AG04449 (cell line): ENCODE data around the gene GLT8D2.

ENCODE experiments used
- CTCF ChIA-PET: fragments of 350-600 bp; formaldehyde crosslinking; extraction: SDS; loops from one replicate; lab custom pipeline; 2021; ENCODE audit warnings: antibody characterized with exemption; lab: Yijun Ruan, JAX
- POLR2A ChIA-PET: fragments of 400-600, 350-600 bp; formaldehyde crosslinking; extraction: SDS; loops from one replicate; lab custom pipeline; 2020; ENCODE audit warnings: antibody characterized with exemption, inconsistent platforms; lab: Yijun Ruan, JAX
- DNase-seq: peaks from one replicate; pipeline ENCODE4 v3.0.0-alpha.2; 2010; ENCODE audit warnings: low read depth, low spot score
- H3K4me3 ChIP-seq: 2 replicates; pipeline ENCODE4 v1.5.1; 2011; ENCODE audit warnings: low read depth, mild to moderate bottlenecking, control low read depth, low read length
- TF ChIP-seq, protein P1 (sequence below): IDR thresholded peaks from one replicate; pipeline ENCODE4 v1.5.1; 2011; ENCODE audit warnings: mild to moderate bottlenecking, moderate library complexity, low read length, control low read depth, inconsistent platforms; ENCODE audit not compliant: insufficient read depth; ENCODE audit errors: missing control alignments

The GLT8D2 gene

DNA sequence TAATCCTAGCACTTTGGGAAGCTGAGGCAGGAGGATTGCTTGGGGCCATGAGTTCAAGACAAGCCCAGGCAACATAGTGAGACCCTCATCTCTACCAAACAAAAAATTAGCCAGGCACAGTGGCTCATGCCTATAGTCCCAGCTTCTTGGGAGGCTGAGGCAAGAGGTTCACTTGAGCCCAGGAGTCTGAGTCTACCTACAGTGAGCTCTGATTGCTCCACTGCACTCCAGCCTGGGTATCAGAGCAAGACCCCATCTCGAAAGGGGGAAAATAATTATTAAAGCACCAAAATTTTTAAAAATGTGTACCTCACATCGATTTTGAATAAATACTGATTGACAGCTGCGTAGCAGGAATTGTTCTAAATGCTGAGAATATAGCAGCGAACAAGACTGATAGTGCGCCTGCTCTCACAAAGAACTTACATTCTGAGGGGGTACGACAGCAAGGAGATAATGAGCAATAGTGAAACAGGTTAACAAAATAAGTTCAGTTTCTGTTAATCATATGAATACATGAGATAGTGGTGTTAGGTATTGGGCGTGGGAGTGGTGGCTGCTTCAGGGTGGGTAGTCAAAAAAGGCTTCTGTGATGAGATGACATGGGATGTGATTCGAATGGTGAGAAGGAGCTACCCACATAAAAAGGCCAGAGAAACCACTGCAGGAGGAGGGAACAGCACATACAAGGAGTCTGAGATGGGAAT, 33.9 kb upstream of the GLT8D2 start:
- H3K4me3 ChIP-seq, result no peak overlapping the region
- CTCF ChIA-PET, result interaction anchor here (1.8 kb wide), 1 partner anchor 25 kb away, joined by 6 read pairs; no protein-coding TSS in a partner anchor
- POLR2A ChIA-PET, result no interaction called here
- TF ChIP-seq, protein P1, sequence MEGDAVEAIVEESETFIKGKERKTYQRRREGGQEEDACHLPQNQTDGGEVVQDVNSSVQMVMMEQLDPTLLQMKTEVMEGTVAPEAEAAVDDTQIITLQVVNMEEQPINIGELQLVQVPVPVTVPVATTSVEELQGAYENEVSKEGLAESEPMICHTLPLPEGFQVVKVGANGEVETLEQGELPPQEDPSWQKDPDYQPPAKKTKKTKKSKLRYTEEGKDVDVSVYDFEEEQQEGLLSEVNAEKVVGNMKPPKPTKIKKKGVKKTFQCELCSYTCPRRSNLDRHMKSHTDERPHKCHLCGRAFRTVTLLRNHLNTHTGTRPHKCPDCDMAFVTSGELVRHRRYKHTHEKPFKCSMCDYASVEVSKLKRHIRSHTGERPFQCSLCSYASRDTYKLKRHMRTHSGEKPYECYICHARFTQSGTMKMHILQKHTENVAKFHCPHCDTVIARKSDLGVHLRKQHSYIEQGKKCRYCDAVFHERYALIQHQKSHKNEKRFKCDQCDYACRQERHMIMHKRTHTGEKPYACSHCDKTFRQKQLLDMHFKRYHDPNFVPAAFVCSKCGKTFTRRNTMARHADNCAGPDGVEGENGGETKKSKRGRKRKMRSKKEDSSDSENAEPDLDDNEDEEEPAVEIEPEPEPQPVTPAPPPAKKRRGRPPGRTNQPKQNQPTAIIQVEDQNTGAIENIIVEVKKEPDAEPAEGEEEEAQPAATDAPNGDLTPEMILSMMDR, result no peak
- DNase-seq, result no peak

- CTCF ChIA-PET, result interaction anchor here (1.3 to 1.4 kb wide), 2 partner anchors 28 to 201 kb away, joined by 3 to 7 read pairs; no protein-coding TSS in a partner anchor
- H3K4me3 ChIP-seq, result no peak overlapping the region
- TF ChIP-seq, protein P1, result no peak
- POLR2A ChIA-PET, result no interaction called here
- DNase-seq, result no peak
These were observed 30.8 kb upstream of the GLT8D2 start for GRCh38 chr12:104080764-104081163.

DNA sequence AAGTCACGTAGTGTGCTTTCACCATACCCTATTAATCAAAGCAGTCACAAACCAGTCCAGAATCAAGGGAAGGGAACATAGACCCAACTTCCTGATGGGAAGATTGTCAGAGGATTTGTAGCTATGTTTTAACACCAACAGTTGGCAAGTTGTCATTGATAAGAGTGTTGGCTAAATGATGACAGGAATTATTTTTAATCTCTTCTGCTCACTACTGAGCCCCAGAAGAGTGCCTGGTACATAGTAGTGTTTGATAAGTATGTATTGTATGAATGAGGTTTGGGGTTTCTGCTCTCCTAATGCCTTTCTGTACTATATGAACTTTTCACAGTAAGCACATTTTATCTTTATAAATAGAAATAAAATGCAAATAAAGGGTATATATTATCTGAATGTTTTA, 29.0 kb upstream of the GLT8D2 start:
- H3K4me3 ChIP-seq, result no peak overlapping the region
- TF ChIP-seq, protein P1, result no peak
- CTCF ChIA-PET, result interaction anchor here (1.4 kb wide), 1 partner anchor 30 kb away, joined by 8 read pairs; no protein-coding TSS in a partner anchor
- no peak for DNase-seq
- POLR2A ChIA-PET, result no interaction called here

DNA sequence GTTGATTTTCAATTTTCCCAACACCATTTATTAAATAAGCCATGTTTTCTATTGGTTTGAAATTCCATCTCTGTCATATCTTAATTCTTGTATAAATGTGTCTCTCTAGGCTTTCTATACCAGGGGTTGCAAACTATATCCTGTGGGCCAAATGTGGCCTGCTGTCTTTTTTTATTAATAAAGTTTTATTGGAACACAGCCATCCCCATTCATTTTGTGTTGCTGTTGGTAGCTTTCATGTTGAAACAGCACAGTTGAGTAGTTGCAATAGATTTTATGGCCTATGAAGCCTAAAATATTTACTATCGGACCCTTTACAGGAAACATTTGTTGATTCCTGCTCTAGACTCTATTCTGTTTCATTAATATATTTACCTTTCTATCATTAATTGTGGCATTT, 23.7 kb upstream of the GLT8D2 start:
- ChIA-PET CTCF (interaction anchor here (1.6 to 2.0 kb wide), 2 partner anchors 28 to 35 kb away, joined by 4 to 6 read pairs; no protein-coding TSS in a partner anchor), POLR2A (no interaction called here)
- DNase-seq, result no peak
- no peak overlapping the region for H3K4me3 ChIP-seq
- TF ChIP-seq, protein P1, result no peak

DNA sequence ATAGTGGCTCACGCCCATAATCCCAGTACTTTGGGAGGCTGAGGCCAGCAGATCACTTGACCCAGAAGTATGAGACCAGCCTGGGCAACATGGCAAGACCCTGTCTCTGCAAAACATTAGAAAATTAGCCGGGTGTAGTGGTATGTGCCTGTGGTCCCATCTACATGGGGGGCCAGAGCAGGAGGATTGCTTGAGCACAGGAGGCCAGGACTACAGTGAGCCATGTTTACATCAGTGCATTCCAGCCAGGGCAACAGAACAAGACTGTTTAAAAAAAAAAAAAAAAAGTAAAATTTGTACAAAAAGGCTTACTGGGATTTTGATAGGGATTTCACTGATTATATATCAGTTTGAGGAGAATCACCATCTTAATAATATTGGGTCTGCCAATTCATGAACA, 22.1 kb upstream of the GLT8D2 start:
- DNase-seq, result no peak
- CTCF ChIA-PET, result interaction anchor here (2.7 kb wide), 1 partner anchor 14 kb away, joined by 13 read pairs; no protein-coding TSS in a partner anchor
- TF ChIP-seq, protein P1, result no peak
- POLR2A ChIA-PET, result no interaction called here
- no peak overlapping the region for H3K4me3 ChIP-seq

- no peak for DNase-seq
- TF ChIP-seq, protein P1, result no peak
- ChIA-PET POLR2A (interaction anchor here (0.5 to 1.9 kb wide), 5 partner anchors 15 to 1283 kb away, joined by 3 to 10 read pairs (median 5); partner anchors contain the start of genes GLT8D2 and TDG), CTCF (interaction anchor here (1.1 to 5.2 kb wide), 2 partner anchors 44 to 181 kb away, joined by 3 to 33 read pairs; no protein-coding TSS in a partner anchor)
- peak overlapping the region; percentile 91 for H3K4me3 ChIP-seq
These were observed 14.9 kb upstream of the GLT8D2 start for GRCh38 chr12:104064842-104065427.
